Uterus (tissue), 4 donors: ENCODE results near the gene ZNF419. TPM values are rescaled to one million over a fixed set of nuclear protein-coding genes. Genes with fewer than 3 reads are reported as not detected.
"Not testable (repeated sequence)": the region's sequence is repeated elsewhere in the genome, so short reads cannot be mapped to it uniquely, and the experiment has no call there.

ENCODE experiments used
- DNase-seq, 2 donors: peaks; one replicate each; pipeline ENCODE4 v3.0.0-alpha.2; 2019 to 2020
- H3K27ac ChIP-seq, 2 donors: fragments of 200-600 bp; sonication (generic); 1 replicate in 1 of 2; 2 replicates in 1 of 2; pipeline ENCODE4 v1.5.1; 2016 to 2018
- H3K27me3 ChIP-seq, 2 donors: fragments of 200-600 bp; sonication (generic); one replicate each; pipeline ENCODE4 v1.5.1; 2018 to 2019; ENCODE audit warnings: control low read depth in 1 of 2
- H3K36me3 ChIP-seq, 2 donors: fragments of 200-600 bp; sonication (generic); one replicate each; pipeline ENCODE4 v1.5.1; 2019; ENCODE audit warnings: control low read depth in 1 of 2
- H3K4me1 ChIP-seq, 2 donors: fragments of 200-600 bp; sonication (generic); one replicate each; pipeline ENCODE4 v1.5.1; 2018 to 2019; ENCODE audit warnings: control low read depth in 1 of 2
- H3K4me3 ChIP-seq, 2 donors: fragments of 200-600 bp; sonication (generic); 1 replicate in 1 of 2; 2 replicates in 1 of 2; pipeline ENCODE4 v1.5.1; 2018 to 2019; ENCODE audit warnings: mild to moderate bottlenecking in 1 of 2
- H3K9me3 ChIP-seq, 2 donors: fragments of 200-600 bp; sonication (generic); one replicate each; pipeline ENCODE4 v1.5.1; 2019; ENCODE audit warnings: control low read depth in 1 of 2
- CTCF ChIP-seq, 4 experiments: fragments of 200-600 bp in 2 of 4; fragments of 450-650 bp in 2 of 4; sonication (generic) in 2 of 4; IDR thresholded peaks; one replicate each; pipeline ENCODE4 v1.5.1; 2016 to 2019; ENCODE audit warnings: antibody characterized with exemption in 4 of 4, mild to moderate bottlenecking in 2 of 4, moderate library complexity in 1 of 4
- POLR2A ChIP-seq, 2 donors: fragments of 450-650 bp; IDR thresholded peaks; one replicate each; pipeline ENCODE4 v1.6.1; 2016; ENCODE audit warnings: antibody characterized with exemption in 2 of 2, mild to moderate bottlenecking in 1 of 2, moderate library complexity in 1 of 2
- intact Hi-C: fragments of 100-400 bp; cut with DNase I; formaldehyde crosslinking; loops from one replicate; pipeline ENCODE4 v1.15.1; 2023; ENCODE audit warnings: low total_unique reads
- total RNA-seq, 4 donors: library from RNA; depleted of rRNA in 3 of 4; stranded (reverse); fragments of >200 nt in 3 of 4; gene quantifications; one replicate each; pipeline versions ENCODE4 v1.1.0 to v1.2.4, GENCODE V29; 2014 to 2023
- donor health status: DM: yes; HTN: yes; CAD: no.

Gene ZNF419
- total RNA-seq, 4 donors from 2014 or later, result 2.6 to 69.4 (median 16.9) TPM

- H3K27me3 ChIP-seq, intact Hi-C loops, H3K36me3 ChIP-seq, H3K4me1 ChIP-seq: not testable (repeated sequence)
- H3K4me3 ChIP-seq, result peak within 1 kb of the TSS; percentile 81 to 97
- H3K27ac ChIP-seq, result peak within 1 kb of the TSS; percentile 63 to 76
- DNase-seq, result peak; percentile 89 to 92
- peaks cover 0 to 11% of the 10 kb centered on the region in 2 donors for H3K9me3 ChIP-seq
- TF ChIP-seq POLR2A (IDR thresholded peaks at IDR 0.05), result peak in 1 of 2 donors; percentile 53
These were observed 12.3 kb downstream of the ZNF419 start, which contains the start of gene ZNF773 for GRCh38 chr19:57499680-57500395. Gene ZNF773, plus strand, starts transcription at chr19:57499938. Its CDS starts 143 bp downstream, at chr19:57500081.

- H3K9me3 ChIP-seq, H3K27ac ChIP-seq, H3K36me3 ChIP-seq, DNase-seq, H3K4me3 ChIP-seq, H3K27me3 ChIP-seq, H3K4me1 ChIP-seq, intact Hi-C loops: not testable (repeated sequence)
These were observed 12.8 kb downstream of the ZNF419 start for GRCh38 chr19:57500400-57500799.

GRCh38 chr19:57506163-57506562 lies 18.6 kb downstream of the ZNF419 start:
- Histone ChIP-seq H3K27me3 (no peaks in the 10 kb centered on the region), H3K4me1 (no peaks in the 10 kb centered on the region), H3K9me3 (peaks cover 0 to 31% of the 10 kb centered on the region in 2 donors), H3K27ac (no peak overlapping the region), H3K36me3 (no peaks in the 10 kb centered on the region), H3K4me3 (no peak overlapping the region)
- TF ChIP-seq POLR2A (IDR thresholded peaks at IDR 0.05) (no peak), CTCF (IDR thresholded peaks at IDR 0.05) (no peak)
- no peak for DNase-seq
- intact Hi-C loops, result no loop called here

GRCh38 chr19:57511484-57511883 lies 23.9 kb downstream of the ZNF419 start:
- DNase-seq, result no peak
- Histone ChIP-seq H3K27me3 (no peaks in the 10 kb centered on the region), H3K36me3 (no peaks in the 10 kb centered on the region), H3K9me3 (peaks cover 0 to 49% of the 10 kb centered on the region in 2 donors), H3K27ac (no peak overlapping the region), H3K4me3 (no peak overlapping the region), H3K4me1 (no peaks in the 10 kb centered on the region)
- intact Hi-C loops, result no loop called here
- TF ChIP-seq CTCF (IDR thresholded peaks at IDR 0.05), result no peak
- no peak for TF ChIP-seq POLR2A (IDR thresholded peaks at IDR 0.05)

GRCh38 chr19:57512845-57513244 lies 25.3 kb downstream of the ZNF419 start:
- DNase-seq, result no peak
- H3K27me3 ChIP-seq, result no peaks in the 10 kb centered on the region
- no peaks in the 10 kb centered on the region for H3K4me1 ChIP-seq
- intact Hi-C loops, result no loop called here
- H3K4me3 ChIP-seq, result no peak overlapping the region
- no peak overlapping the region for H3K27ac ChIP-seq
- no peaks in the 10 kb centered on the region for H3K36me3 ChIP-seq
- TF ChIP-seq CTCF (IDR thresholded peaks at IDR 0.05) (no peak), POLR2A (IDR thresholded peaks at IDR 0.05) (no peak)
- peaks cover 0 to 42% of the 10 kb centered on the region in 2 donors for H3K9me3 ChIP-seq

- no peaks in the 10 kb centered on the region for H3K4me1 ChIP-seq
- intact Hi-C loops, result no loop called here
- DNase-seq, result no peak
- no peaks in the 10 kb centered on the region for H3K36me3 ChIP-seq
- H3K4me3 ChIP-seq, result no peak overlapping the region
- H3K27me3 ChIP-seq, result no peaks in the 10 kb centered on the region
- TF ChIP-seq CTCF (IDR thresholded peaks at IDR 0.05) (no peak), POLR2A (IDR thresholded peaks at IDR 0.05) (no peak)
- H3K27ac ChIP-seq, result no peak overlapping the region
- H3K9me3 ChIP-seq, result peaks cover 0 to 27% of the 10 kb centered on the region in 2 donors
These were observed 27.7 kb downstream of the ZNF419 start for GRCh38 chr19:57515255-57515654.

- H3K27me3 ChIP-seq, H3K9me3 ChIP-seq, H3K4me3 ChIP-seq, intact Hi-C loops, DNase-seq, H3K27ac ChIP-seq, H3K4me1 ChIP-seq, H3K36me3 ChIP-seq: not testable (repeated sequence)
These were observed 30.5 kb downstream of the ZNF419 start for GRCh38 chr19:57518021-57518420.
